Skeletal muscle satellite cell (primary cell): Measurements from ENCODE around the gene GRM3.

Source experiments
- H3K27me3 ChIP-seq: 2 replicates; pipeline ENCODE4 v1.7.0; 2013; ENCODE audit warnings: low read length; ENCODE audit not compliant: control insufficient read depth, insufficient read depth
- H3K36me3 ChIP-seq: 2 replicates; pipeline ENCODE4 v1.7.0; 2013; ENCODE audit warnings: mild to moderate bottlenecking, control low read depth, low read length; ENCODE audit not compliant: insufficient read depth
- H3K4me1 ChIP-seq: 2 replicates; pipeline ENCODE4 v1.7.0; 2013; ENCODE audit warnings: low read length; ENCODE audit not compliant: control insufficient read depth, insufficient read depth
- H3K4me2 ChIP-seq: 2 replicates; pipeline ENCODE4 v1.7.0; 2013; ENCODE audit warnings: mild to moderate bottlenecking, low read length
- H3K4me3 ChIP-seq: 2 replicates; pipeline ENCODE4 v1.7.0; 2013; ENCODE audit warnings: low read length
- H3K9ac ChIP-seq: 2 replicates; pipeline ENCODE4 v1.7.0; 2013; ENCODE audit warnings: mild to moderate bottlenecking, low read depth, low read length, moderate library complexity
- H3K9me3 ChIP-seq: replicated peaks from 2 replicates; pipeline ENCODE4 v1.7.0; 2013; ENCODE audit warnings: mild to moderate bottlenecking, control low read depth, low read length

Gene GRM3

GRCh38 chr7:86708031-86708680 lies 64.4 kb downstream of the GRM3 start:
- Histone ChIP-seq H3K36me3 (no peaks in the 10 kb centered on the region), H3K4me3 (no peak overlapping the region), H3K4me1 (no peaks in the 10 kb centered on the region), H3K27me3 (no peaks in the 10 kb centered on the region), H3K9me3 (no peaks in the 10 kb centered on the region), H3K9ac (no peak overlapping the region), H3K4me2 (no peak overlapping the region)

- Histone ChIP-seq H3K36me3 (no peaks in the 10 kb centered on the region), H3K27me3 (no peaks in the 10 kb centered on the region), H3K9me3 (no peaks in the 10 kb centered on the region), H3K4me1 (no peaks in the 10 kb centered on the region), H3K9ac (no peak overlapping the region), H3K4me3 (no peak overlapping the region), H3K4me2 (no peak overlapping the region)
Observed at GRCh38 chr7:86720306-86720705, 76.6 kb downstream of the GRM3 start.

DNA sequence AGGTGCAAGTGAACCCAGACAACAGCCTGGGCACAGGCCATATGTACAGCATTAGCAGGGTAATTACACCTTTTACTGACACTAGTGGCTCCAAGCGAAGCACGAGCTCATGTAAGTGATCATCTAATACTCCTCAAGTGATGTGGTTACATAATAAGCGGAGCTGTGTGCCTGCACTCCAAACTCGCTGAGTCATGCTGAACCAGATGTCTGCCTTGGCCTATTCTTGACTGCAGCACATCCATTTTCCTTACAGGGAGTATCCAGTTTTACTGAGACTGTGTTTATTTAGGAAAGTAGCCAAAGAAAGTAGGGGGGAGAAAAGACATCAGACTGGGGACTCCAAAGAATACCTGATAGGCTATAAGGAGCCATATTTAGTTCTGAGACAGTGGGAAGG lies 90.1 kb downstream of the GRM3 start:
- Histone ChIP-seq H3K36me3 (no peaks in the 10 kb centered on the region), H3K4me2 (no peak overlapping the region), H3K4me3 (no peak overlapping the region), H3K27me3 (no peaks in the 10 kb centered on the region), H3K4me1 (no peaks in the 10 kb centered on the region), H3K9me3 (no peaks in the 10 kb centered on the region), H3K9ac (no peak overlapping the region)

GRCh38 chr7:86745013-86745745 lies 101.5 kb downstream of the GRM3 start:
- no peaks in the 10 kb centered on the region for H3K36me3 ChIP-seq
- H3K9me3 ChIP-seq = peaks cover 6% of the 10 kb centered on the region
- H3K9ac ChIP-seq = no peak overlapping the region
- H3K4me3 ChIP-seq = no peak overlapping the region
- H3K27me3 ChIP-seq = no peaks in the 10 kb centered on the region
- H3K4me2 ChIP-seq = no peak overlapping the region
- no peaks in the 10 kb centered on the region for H3K4me1 ChIP-seq

GRCh38 chr7:86747698-86748097 lies 104.0 kb downstream of the GRM3 start:
- Histone ChIP-seq H3K9me3 (peaks cover 6% of the 10 kb centered on the region), H3K27me3 (no peaks in the 10 kb centered on the region), H3K9ac (no peak overlapping the region), H3K36me3 (no peaks in the 10 kb centered on the region), H3K4me2 (no peak overlapping the region), H3K4me3 (no peak overlapping the region), H3K4me1 (no peaks in the 10 kb centered on the region)

- Histone ChIP-seq H3K4me2 (no peak overlapping the region), H3K9ac (no peak overlapping the region), H3K4me3 (no peak overlapping the region), H3K36me3 (no peaks in the 10 kb centered on the region), H3K9me3 (peaks cover 6% of the 10 kb centered on the region), H3K27me3 (no peaks in the 10 kb centered on the region), H3K4me1 (no peaks in the 10 kb centered on the region)
Observed at GRCh38 chr7:86748201-86748600, 104.5 kb downstream of the GRM3 start.

DNA sequence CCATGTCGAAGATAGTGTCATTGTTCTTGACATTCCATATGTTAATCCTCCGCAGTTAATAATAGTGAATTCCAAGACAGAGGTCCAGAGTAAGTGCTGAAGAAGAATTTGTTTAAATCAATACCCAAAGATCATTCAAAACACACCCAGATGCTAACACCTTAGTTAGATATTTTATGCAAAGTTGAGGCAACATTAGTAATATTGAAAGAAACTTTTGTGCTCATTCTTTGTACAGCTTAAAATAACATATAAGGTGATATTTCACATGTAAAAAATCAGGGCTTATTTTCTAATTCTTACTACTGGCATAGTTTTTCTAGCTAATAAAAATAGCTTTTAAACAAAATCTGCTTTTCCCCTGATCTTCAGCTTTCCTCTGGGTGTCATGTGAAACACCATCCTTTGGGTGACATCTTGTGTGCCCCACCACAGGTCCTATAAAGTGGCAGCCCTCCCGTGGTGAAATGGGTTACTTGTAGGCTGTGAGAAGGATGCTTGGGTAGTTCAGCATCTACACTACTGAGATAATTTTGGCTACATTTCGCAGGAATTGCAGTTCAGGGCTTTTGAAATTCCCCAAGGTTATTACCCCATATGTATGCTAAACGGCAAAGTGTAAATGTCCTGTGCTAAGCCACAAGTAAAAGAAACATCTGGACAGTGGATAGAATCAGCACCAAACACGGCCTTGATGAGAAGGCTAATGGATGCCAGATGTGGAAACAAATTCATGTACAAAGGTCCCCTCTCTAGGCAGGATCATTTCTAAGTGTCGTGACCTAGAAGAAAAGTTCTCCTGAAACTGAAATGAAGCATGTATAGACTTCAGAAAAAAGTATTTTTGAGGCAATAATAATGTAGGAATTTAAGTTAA lies 105.4 kb downstream of the GRM3 start:
- peaks cover 6% of the 10 kb centered on the region for H3K9me3 ChIP-seq
- H3K27me3 ChIP-seq = no peaks in the 10 kb centered on the region
- H3K4me2 ChIP-seq = no peak overlapping the region
- no peak overlapping the region for H3K9ac ChIP-seq
- no peaks in the 10 kb centered on the region for H3K36me3 ChIP-seq
- no peak overlapping the region for H3K4me3 ChIP-seq
- H3K4me1 ChIP-seq = no peaks in the 10 kb centered on the region

DNA sequence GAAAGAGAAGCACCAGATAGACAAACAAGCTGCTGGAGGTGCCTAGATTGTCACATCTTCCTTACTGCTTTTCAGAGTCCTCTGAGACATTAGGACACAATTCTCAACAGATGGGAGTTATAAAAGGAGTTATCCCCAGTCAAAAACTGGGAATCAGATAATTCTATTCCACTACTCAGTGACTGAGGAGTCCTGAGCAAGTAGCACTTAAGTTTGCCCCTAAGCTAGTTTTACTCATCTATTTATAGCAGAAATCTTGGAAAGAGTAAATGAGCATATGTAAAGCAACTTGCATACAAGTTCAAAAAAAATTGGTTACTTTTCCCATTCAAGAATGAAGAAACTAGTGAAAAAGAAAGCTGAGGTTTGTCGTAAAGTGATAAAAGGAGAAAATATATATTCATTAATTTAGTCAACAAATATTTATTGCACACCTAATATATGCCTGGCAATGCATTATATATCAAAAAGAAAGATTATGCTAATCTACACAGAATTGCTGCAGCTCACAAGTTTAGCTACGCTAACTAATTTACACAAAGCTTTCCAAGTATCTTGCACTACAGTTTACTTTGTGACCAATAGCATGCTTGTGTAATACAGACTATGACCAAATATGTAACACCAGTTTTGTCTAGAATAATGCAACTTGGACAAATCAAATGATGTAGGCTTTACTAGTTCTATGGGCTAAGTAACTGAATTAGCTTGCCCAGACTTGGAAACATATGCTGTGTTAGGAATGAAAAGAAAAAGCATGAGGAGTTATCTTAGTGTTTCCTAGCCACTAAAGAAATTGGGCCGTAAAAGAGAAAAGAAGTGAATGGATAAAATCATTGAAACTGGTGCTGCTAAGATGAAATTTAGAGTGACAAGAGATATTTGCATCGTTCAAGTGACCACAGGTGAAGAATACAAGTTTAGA lies 106.3 kb downstream of the GRM3 start:
- H3K9ac ChIP-seq = no peak overlapping the region
- no peaks in the 10 kb centered on the region for H3K27me3 ChIP-seq
- H3K4me3 ChIP-seq = no peak overlapping the region
- H3K4me1 ChIP-seq = no peaks in the 10 kb centered on the region
- no peaks in the 10 kb centered on the region for H3K36me3 ChIP-seq
- H3K9me3 ChIP-seq = peaks cover 6% of the 10 kb centered on the region
- H3K4me2 ChIP-seq = no peak overlapping the region

DNA sequence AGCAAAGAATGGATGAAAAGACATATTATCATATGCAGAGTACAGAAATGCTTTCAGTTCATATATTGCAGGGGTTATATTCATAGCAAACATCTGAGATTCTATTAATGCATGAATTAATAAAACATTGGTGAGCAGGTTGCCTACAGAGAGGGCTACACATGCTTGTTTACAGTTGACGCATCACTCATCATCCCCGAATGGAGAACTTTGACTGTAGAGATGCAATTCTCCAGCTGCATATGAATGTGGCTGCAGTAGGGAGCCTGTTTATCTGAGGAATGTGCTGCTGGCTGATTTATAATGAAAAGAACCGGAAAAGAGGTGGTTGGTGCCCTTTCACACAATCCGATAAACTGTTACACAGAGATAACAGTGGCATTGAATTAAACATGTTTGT lies 116.5 kb downstream of the GRM3 start:
- Histone ChIP-seq H3K36me3 (no peaks in the 10 kb centered on the region), H3K9ac (no peak overlapping the region), H3K9me3 (peaks cover 7% of the 10 kb centered on the region), H3K4me1 (no peaks in the 10 kb centered on the region), H3K4me3 (no peak overlapping the region), H3K4me2 (no peak overlapping the region), H3K27me3 (no peaks in the 10 kb centered on the region)

DNA sequence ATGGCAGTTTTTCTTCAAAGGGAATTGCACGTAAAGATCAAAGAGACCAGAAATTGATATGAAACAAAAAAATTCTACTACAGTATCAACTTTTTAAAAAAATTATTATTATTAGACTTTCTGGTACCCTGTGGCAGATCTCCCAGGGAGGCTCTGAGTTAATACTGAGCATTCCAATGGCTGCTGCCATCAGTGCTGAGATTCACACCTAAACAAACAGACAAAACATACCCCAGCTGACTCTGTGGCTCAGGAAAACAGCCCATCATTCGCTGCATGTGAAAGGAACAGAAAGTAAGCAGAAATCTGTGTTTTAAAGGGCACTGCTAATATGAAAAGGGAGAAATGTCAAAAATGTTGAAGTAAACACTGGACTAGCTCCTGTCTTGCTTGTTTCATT lies 118.4 kb downstream of the GRM3 start:
- Histone ChIP-seq H3K9ac (no peak overlapping the region), H3K4me3 (no peak overlapping the region), H3K27me3 (no peaks in the 10 kb centered on the region), H3K4me2 (no peak overlapping the region), H3K36me3 (no peaks in the 10 kb centered on the region), H3K9me3 (peaks cover 8% of the 10 kb centered on the region), H3K4me1 (no peaks in the 10 kb centered on the region)

- H3K4me2 ChIP-seq = no peak overlapping the region
- H3K9me3 ChIP-seq = peaks cover 8% of the 10 kb centered on the region
- no peak overlapping the region for H3K4me3 ChIP-seq
Observed at GRCh38 chr7:86765931-86766330, 122.2 kb downstream of the GRM3 start.

More at GRCh38 chr7:86765931-86766330, 122.2 kb downstream of the GRM3 start:
- Histone ChIP-seq H3K4me1 (no peaks in the 10 kb centered on the region), H3K9ac (no peak overlapping the region), H3K36me3 (no peaks in the 10 kb centered on the region), H3K27me3 (no peaks in the 10 kb centered on the region)
